Astrocyte (in vitro differentiated cells and primary cell): Measurements from ENCODE around the gene RND2.

Experiments used
- EZH2 ChIP-seq: IDR thresholded peaks from 2 replicates; pipeline ENCODE4 v1.6.1; 2012; ENCODE audit warnings: mild to moderate bottlenecking, low read length, inconsistent platforms; ENCODE audit not compliant: insufficient read depth
- TF ChIP-seq, protein P1 (sequence below): IDR thresholded peaks from 2 replicates; pipeline ENCODE4 v1.5.1; 2011; ENCODE audit warnings: low read depth, mild to moderate bottlenecking, inconsistent platforms, low read length, moderate library complexity; ENCODE audit not compliant: insufficient read depth

DNA sequence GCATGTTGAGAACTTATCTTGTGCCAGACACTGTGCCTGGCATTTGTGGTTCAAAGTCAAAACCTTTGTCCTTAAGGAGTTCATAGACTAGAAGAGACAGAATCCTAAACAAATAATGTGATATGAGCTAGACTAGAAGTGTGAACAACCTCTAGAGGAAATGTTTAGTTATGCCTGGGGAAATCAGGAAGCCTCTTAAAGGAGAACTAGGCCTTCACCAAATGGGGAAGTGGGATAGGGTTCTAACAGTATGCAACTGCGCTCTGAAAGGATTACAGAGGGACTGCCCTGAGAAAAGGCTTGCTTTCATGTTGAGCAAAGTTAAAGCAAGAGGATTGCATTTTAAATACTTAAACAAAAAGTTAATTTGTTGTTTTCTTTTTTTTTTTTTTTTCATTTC is 39.8 kb upstream of the RND2 start:
- TF ChIP-seq, protein P1, sequence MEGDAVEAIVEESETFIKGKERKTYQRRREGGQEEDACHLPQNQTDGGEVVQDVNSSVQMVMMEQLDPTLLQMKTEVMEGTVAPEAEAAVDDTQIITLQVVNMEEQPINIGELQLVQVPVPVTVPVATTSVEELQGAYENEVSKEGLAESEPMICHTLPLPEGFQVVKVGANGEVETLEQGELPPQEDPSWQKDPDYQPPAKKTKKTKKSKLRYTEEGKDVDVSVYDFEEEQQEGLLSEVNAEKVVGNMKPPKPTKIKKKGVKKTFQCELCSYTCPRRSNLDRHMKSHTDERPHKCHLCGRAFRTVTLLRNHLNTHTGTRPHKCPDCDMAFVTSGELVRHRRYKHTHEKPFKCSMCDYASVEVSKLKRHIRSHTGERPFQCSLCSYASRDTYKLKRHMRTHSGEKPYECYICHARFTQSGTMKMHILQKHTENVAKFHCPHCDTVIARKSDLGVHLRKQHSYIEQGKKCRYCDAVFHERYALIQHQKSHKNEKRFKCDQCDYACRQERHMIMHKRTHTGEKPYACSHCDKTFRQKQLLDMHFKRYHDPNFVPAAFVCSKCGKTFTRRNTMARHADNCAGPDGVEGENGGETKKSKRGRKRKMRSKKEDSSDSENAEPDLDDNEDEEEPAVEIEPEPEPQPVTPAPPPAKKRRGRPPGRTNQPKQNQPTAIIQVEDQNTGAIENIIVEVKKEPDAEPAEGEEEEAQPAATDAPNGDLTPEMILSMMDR, result no peak
- no peak for TF ChIP-seq EZH2
